Astrocyte (in vitro differentiated cells and primary cell): ENCODE data around the gene RAB3IP.

Experiments used
- CTCF ChIP-seq: IDR thresholded peaks from 2 replicates; pipeline ENCODE4 v1.5.1; 2011; ENCODE audit warnings: low read depth, mild to moderate bottlenecking, inconsistent platforms, low read length, moderate library complexity; ENCODE audit not compliant: insufficient read depth
- EZH2 ChIP-seq: IDR thresholded peaks from 2 replicates; pipeline ENCODE4 v1.6.1; 2012; ENCODE audit warnings: mild to moderate bottlenecking, low read length, inconsistent platforms; ENCODE audit not compliant: insufficient read depth

GRCh38 chr12:69720750-69721149 is 17.9 kb upstream of the RAB3IP start:
- TF ChIP-seq CTCF (no peak), EZH2 (no peak)
